Measurements from ENCODE around the gene RAB3IL1. TPM values are rescaled to one million over a fixed set of nuclear protein-coding genes. Genes with fewer than 3 reads are reported as not detected.

The RAB3IL1 gene
- total and polyA plus RNA-seq, 9 of the 15 experiments (the other 6 are each of a cell fraction or from before 2014, with no cell fraction given) = 0.15 to 42.6 (median 15.5) TPM

DNA sequence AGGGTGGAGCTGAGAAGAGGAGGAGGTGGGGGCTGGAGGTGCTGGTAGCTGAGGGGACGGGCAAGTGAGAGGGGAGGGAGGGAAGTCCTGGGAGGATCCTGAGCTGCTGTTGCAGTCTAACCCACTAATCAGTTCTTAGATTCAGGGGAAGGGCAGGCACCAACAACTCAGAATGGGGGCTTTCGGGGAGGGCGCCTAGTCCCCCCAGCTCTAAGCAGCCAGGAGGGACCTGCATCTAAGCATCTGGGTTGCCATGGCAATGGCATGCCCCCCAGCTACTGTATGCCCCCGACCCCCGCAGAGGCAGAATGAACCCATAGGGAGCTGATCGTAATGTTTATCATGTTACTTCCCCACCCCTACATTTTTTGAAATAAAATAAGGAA lies 50.4 kb downstream of the RAB3IL1 start (continued):
- TF ChIP-seq POLR2G (IDR thresholded peaks at IDR 0.05; ENCODE audit: low read depth, low read length) (no peak), HEY1 (CRISPR knock-in tag; IDR thresholded peaks at IDR 0.05; ENCODE audit: borderline replicate concordance) (no peak), SAFB2 (IDR thresholded peaks at IDR 0.05; ENCODE audit: borderline replicate concordance, low read depth, low read length, severe bottlenecking) (no peak)

DNA sequence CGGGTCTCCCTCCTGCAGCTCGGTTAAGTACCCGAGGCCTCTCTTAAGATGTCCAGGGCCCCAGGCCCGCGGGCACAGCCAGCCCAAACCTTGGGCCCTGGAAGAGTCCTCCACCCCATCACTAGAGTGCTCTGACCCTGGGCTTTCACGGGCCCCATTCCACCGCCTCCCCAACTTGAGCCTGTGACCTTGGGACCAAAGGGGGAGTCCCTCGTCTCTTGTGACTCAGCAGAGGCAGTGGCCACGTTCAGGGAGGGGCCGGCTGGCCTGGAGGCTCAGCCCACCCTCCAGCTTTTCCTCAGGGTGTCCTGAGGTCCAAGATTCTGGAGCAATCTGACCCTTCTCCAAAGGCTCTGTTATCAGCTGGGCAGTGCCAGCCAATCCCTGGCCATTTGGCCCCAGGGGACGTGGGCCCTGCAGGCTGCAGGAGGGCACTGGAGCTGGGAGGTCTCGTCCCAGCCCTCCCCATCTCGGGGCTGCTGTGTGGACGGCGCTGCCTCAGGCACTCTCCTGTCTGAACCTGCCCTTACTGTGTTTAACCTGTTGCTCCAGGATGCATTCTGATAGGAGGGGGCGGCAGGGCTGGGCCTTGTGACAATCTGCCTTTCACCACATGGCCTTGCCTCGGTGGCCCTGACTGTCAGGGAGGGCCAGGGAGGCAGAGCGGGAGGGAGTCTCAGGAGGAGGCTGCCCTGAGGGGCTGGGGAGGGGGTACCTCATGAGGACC lies 51.0 kb downstream of the RAB3IL1 start:
- ATAC-seq = no peak
- no peak overlapping the region for H3K4me2 ChIP-seq (ENCODE audit: insufficient read depth, low read length)
- in situ Hi-C loops (cut with MboI) (no loop called here), intact Hi-C loops (cut with micrococcal nuclease) (no loop called here)
- H3K9ac ChIP-seq (ENCODE audit: insufficient read depth in 1 of 2, low read depth in 2 of 2, low read length in 2 of 2) = peak overlapping the region; percentile 20 to 84; a peak in 3 of 4 replicates
- WGBS (ENCODE audit: insufficient coverage, low coverage, missing lambda C conversion rate) = 54% methylated on average over 17 of the region's 18 CpGs
- DNase-seq (ENCODE audit: extremely low read depth in 1 of 4, low spot score in 3 of 4) = peak; percentile 61 to 72 (median 66)
- 0 out of 3 replicates have a peak, but pooled peaks cover 3% of the 10 kb centered on the region for H3K79me2 ChIP-seq (ENCODE audit: control insufficient read depth, insufficient read depth, low read length)
- no peaks in the 10 kb centered on the region for H3K36me3 ChIP-seq (ENCODE audit: control insufficient read depth, insufficient read depth, low read length)
- H3K9me3 ChIP-seq (replicated peaks; ENCODE audit: control insufficient read depth, insufficient read depth, low read depth, low read length) = no peaks in the 10 kb centered on the region
- ChIA-PET POLR2A (interaction anchor here (0.6 to 1.1 kb wide), 5 partner anchors 15 to 506 kb away, joined by 3 to 4 read pairs (median 3); no protein-coding TSS in a partner anchor), CTCF (ENCODE audit: low intra/inter-chr PET ratio) (no interaction called here)
- H2AFZ ChIP-seq (ENCODE audit: low read depth, low read length) = peak overlapping the region; percentile 37
- H3K4me3 ChIP-seq = no peak overlapping the region
- H3K27me3 ChIP-seq (ENCODE audit: control insufficient read depth in 2 of 2, insufficient read depth in 2 of 2, low read length in 2 of 2) = no peaks in the 10 kb centered on the region
- H3K9me1 ChIP-seq (ENCODE audit: control insufficient read depth, insufficient read depth, low read length) = no peaks in the 10 kb centered on the region
- H4K20me1 ChIP-seq (replicated peaks; ENCODE audit: control insufficient read depth, insufficient read depth, low read length) = no peaks in the 10 kb centered on the region
- FAIRE-seq = no peak
- peaks cover 47 to 81% of the 10 kb centered on the region in 2 experiments for H3K4me1 ChIP-seq (replicated peaks in 1 of 2; ENCODE audit: control insufficient read depth in 2 of 2, insufficient read depth in 2 of 2, low read length in 2 of 2)
- H3K27ac ChIP-seq (ENCODE audit: extremely low read depth, low read depth, low read length) = peak overlapping the region; percentile 43; the same call in 2 of the 3 replicates
- BruUV-seq (replicated peaks) = no TSS peak
- TF ChIP-seq NFE2 (IDR thresholded peaks at IDR 0.05; ENCODE audit: low read depth) (peak; percentile 68; the same call in 1 of the 2 replicates), ZBTB7A (IDR thresholded peaks at IDR 0.05; ENCODE audit: borderline replicate concordance, control insufficient read depth, low read depth, low read length) (peak; percentile 75; the same call in 1 of the 2 replicates), ILK (tag; IDR thresholded peaks at IDR 0.05; ENCODE audit: borderline replicate concordance, low read depth) (no peak), JUND (IDR thresholded peaks at IDR 0.05; ENCODE audit: borderline replicate concordance, low read depth, low read length) (0 out of 2 replicates have a peak, but pooled peaks have one; percentile 23), JUND (tag; IDR thresholded peaks at IDR 0.05; ENCODE audit: borderline replicate concordance, low read depth, low read length) (no peak), ZNF143 (CRISPR knock-in tag; IDR thresholded peaks at IDR 0.05) (peak; percentile 31; the same call in 1 of the 2 replicates), VEZF1 (CRISPR knock-in tag; IDR thresholded peaks at IDR 0.05) (peak; percentile 49; the same call in 1 of the 2 replicates), ESRRA (IDR thresholded peaks at IDR 0.05; ENCODE audit: borderline replicate concordance, low read depth) (peak; percentile 51; the same call in 1 of the 2 replicates), ZNF592 (IDR thresholded peaks at IDR 0.05) (peak; percentile 80), HNRNPUL1 (IDR thresholded peaks at IDR 0.05; ENCODE audit: low read length) (no peak), DIDO1 (tag; IDR thresholded peaks at IDR 0.05; ENCODE audit: low read depth) (no peak)

Data from K562 (cell line).